HG02852 (cell line): Measurements from ENCODE around the gene SCN3A.

Experiments
- ATAC-seq: cut with Tn5 transposase; IDR thresholded peaks from one replicate; pipeline ENCODE4 v1.9.1; 2021; ENCODE audit warnings: mild to moderate bottlenecking, moderate library complexity; ENCODE audit not compliant: unreplicated experiment

Gene SCN3A

DNA sequence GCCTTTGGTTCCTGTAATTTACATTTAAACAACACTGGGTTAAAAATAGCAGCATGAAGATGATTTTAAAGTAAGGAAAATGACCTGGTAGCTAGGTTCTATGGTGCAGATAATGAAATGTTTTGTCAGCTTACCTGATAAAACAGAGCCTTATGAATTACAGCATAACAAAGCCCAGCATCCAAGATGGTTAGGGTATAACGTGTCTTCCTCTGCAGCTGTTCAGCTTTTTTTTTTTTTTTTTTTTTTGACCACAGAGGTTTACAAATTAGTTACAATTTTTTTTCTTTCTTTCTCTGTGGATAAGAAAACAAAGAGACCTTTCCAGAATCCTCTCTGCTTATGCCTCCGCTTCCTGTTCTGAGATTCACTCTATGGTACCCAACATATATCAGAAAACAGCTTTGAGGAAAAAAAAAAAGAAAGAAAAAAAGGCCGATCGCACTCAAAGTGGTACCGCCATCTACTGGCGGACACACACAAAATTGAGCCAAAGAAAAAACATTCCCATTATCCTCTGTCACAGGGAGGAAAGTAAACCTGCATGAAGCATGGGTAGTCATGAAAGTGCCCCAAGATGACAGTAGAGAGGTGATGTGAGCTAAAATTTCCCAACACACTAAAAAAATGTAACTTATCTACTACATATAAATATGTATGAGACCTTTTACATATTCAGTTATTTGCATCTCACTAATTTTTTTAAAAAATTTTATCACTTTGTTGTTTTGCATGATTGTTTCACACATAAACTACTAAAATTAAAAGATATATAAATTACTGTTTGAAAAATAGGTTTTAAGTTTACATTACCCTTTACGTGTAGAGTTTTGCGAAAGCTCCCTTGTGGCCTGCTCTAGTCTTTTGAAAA is at the start of gene SCN3A:
SCN3A (minus strand) TSS at position 362 of the 871 bp plus-strand sequence. CDS start 27,656 bp downstream, outside the sequence.
- peak; percentile 64 for ATAC-seq

- no peak for ATAC-seq
Measured at GRCh38 chr2:165253178-165253577, 49.3 kb upstream of the SCN3A start.

DNA sequence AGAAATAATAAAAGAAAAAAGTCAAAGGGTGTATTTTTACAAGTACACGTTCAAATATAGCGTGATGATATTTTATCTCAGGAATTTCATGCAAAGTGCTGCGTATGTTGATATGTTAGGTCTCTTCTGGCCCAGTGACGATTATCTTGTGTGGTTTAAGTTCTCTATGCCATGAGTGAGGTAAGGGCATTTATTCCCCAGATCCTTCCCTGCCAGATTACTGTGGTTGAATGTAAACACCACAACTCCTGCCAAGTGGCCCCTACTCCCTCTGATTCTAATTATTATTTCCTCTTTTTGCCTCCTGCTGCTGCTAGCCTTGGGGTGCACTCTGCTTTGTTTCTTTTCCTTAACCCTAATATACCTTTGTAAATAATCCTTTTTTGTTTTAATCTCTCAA is 47.5 kb upstream of the SCN3A start:
- no peak for ATAC-seq

DNA sequence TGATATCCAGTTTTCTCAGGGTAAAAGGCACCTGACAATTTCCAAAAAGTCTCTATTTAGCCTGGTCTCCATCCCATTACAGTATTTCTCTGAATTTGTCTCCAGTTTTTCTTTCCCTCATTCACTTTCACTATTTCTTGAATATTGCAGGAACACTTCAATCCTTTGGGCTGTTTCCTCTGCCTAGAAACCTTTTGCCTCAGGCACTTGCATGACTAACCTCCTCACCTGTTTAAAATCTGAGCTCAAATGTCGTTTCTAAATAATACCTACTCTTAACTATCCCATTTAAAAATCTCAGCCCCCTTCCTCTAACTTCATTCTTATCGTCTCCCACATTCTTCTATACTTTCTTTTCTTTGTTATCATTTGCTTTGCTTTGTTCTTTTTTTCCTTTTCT is 44.4 kb upstream of the SCN3A start:
- no peak for ATAC-seq

DNA sequence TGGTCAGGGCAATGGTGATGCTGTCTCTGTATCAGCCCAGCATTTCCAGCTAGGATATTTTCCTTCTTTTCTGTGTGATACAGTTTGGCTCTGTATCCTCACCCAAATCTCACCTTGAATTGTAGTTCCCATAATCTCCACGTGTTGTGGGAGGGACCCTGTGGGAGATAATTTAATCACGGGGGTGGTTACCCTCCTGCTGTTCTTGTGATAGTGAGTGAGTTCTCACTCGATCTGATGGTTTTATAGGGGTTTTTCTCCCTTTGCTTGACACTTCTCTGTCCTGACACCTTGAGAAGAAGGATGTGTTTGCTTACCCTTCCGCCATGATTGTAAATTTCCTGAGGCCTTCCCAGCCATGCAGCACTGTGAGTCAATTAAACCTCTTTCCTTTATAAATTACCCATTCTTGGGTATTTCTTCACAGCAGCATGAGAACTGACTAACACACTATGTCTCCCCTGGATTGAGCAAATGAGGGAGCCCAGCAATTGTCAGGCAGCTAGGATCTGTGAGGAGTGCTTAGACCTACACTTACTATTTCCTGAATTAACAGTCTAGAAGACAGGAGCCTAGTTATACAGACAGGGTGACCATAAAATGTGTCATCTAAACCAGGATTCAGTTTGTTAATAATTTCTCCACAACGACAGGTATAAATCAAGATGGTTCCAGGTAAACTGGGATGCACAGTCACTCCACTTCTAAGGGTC is 41.4 kb upstream of the SCN3A start:
- no peak for ATAC-seq

GRCh38 chr2:165240916-165241315 is 37.1 kb upstream of the SCN3A start:
- ATAC-seq, result no peak

DNA sequence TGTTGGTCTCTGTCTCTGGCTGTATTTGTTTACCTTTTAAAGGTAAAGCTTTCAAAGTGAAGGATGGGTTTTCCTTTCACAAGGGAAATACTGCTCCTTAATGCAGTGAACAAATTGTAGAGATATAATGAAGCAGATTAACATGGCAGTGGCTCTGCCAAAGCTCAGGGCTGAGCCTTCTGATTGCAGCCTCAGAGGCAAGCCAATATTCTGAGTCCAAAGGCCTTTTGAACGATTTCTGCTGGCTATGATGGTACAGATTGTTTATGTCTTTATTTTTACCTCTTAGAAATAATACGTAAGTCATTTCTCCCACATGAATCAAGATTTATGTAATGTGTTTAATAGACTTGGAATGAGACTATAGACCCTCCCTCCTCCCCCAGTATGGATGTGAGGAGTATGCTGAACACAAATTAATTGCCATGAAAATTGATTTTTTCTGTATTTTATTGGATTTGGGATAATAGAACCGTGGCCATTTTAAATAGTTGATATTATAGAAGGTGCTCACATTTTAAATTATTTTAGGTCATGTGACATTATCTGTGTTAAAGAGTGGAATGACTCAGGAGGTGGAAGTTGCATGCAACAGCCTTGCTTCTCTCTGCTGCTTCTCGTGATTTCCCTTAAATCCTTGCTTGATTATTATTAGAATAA is 36.1 kb upstream of the SCN3A start:
- no peak for ATAC-seq

- ATAC-seq, result no peak
Measured at GRCh38 chr2:165239230-165239629, 35.4 kb upstream of the SCN3A start, which contains the start of gene SCN2A. Gene SCN2A, plus strand, starts transcription at chr2:165239414. Its CDS starts 56,410 bp downstream, at chr2:165295824.

GRCh38 chr2:165238295-165238694 is 34.4 kb upstream of the SCN3A start:
- no peak for ATAC-seq

DNA sequence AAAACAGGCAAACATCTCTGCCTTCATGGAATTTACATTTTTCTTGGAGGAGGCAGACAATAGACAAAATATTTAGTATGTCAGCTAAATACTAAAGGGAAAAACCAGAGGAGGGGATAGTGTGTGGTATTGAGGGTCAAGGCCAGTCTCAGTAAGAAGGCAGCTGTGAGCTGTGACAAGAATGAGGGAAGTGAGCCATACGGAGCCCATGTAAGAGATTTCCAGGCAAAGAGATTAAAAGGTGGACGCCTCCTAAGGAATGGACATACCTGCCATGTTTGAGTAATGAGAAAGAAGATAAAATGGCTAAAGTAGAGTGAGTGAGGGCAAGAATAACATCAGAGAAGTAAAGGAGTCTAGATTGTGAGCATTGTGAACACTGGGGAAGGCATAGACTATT is 33.2 kb upstream of the SCN3A start:
- ATAC-seq, result no peak

DNA sequence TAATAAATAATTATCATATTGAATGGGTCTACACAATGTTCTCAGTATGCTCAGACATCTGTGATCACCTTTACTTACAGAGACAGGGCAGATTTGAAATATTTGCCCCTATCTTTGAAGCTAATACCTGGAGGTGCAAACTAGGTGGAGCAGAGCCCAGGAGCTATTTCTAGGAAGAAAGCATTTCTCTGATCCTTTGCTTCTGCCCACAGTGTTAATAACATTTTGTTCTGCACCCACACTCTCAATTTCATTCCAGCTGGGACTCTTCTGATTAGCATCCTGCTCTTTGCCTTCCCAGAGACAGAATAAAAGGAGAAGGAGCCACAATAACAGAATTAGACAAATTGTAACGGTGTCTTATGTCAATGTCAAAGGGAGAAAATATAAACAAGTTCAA is 23.7 kb upstream of the SCN3A start:
- ATAC-seq, result no peak

- ATAC-seq, result no peak
Measured at GRCh38 chr2:165224941-165225340, 21.1 kb upstream of the SCN3A start.

DNA sequence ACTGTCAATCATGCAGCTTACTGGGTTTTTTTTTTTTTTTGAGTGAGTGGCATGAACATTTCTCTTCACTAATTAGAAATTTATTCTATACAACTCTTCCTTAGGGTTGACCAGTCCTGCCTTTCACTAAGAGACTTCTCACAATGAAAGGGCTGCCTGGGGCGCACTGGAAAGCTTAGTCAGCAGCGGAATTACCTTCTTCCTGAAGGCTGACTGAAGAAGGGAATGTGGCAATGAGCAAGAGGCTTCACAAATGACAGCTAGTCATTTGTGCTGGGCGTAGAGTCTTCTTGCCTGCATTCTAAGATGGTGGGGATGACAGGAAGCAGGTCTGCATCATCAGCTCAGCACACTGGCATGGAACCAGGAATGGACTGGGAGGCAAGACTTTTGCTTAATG is 15.6 kb upstream of the SCN3A start:
- ATAC-seq, result no peak

DNA sequence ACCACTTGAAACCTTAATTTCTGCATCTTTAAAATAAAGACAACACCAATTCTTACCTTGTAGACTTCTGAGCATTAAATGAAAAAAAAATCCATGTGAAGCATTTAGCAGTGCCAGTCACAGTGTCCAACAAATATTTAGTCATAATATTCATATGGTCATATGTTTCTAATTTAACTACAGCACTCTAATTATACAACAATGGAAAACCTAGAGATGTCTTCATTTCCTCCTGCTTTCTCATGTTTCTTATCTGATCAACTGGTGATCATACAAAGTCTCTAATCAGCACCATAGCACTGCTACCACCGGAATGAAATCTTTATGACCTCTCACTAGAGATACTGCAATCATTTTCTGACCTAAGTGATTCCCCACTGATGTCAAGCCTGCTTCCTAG is 10.2 kb upstream of the SCN3A start:
- ATAC-seq, result no peak

DNA sequence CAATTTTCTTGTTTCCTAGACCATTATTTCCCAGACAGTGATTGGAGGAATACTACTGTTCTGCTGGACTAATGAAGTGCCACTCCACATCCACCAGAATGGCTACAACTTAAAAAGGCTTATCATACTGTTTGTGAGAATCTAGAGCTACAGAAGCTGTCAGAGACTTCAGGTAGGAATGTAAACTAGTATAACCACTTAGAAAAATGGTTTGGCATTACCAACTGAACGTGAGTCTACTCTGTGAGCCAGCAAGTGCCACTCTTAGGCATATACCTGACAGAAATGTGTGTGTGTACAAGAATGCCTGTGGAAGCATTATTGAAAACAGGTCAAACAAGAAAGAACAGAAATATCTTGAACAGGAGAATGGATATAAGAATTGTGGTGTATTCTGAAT is 4.2 kb upstream of the SCN3A start:
- no peak for ATAC-seq

- ATAC-seq, result no peak
Measured at GRCh38 chr2:165205865-165206264, 2.0 kb upstream of the SCN3A start.

DNA sequence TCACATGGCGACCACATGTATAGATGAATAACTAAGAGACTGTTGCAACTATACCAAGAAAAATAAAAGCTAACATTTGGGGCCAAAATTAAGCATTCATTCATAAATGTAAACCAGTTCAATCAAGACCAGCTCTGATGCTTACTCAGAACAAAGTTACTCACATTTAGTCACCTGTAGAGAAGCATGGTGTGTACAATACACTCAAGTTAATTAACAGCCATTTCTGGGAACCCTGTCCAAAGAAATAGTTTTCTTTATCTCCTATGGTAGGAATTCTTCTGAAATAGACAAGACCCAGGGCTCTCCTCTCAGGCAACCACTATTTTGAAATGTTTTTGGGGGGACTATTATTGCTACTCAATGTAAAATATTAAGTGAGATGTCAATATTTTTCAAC is 1.6 kb downstream of the SCN3A start:
- ATAC-seq, result no peak

DNA sequence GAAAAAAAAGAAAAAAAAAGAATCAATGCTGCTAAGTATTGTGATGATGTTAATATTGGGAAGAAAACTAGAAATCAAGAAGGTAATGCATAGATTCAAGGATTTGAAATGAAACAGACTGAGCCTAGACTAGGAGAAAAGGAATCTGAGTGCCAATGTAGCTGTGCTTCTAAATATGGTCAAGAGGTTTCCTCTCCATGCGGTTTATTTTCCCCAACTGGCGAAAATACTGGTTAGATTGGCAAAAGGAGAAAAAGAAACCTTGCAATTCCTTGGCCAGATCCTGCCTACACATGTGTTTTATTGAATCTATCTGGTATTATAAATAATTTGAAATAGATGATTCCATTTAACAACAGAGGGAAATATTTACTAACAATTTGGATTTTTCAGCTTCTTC is 5.7 kb downstream of the SCN3A start:
- no peak for ATAC-seq

DNA sequence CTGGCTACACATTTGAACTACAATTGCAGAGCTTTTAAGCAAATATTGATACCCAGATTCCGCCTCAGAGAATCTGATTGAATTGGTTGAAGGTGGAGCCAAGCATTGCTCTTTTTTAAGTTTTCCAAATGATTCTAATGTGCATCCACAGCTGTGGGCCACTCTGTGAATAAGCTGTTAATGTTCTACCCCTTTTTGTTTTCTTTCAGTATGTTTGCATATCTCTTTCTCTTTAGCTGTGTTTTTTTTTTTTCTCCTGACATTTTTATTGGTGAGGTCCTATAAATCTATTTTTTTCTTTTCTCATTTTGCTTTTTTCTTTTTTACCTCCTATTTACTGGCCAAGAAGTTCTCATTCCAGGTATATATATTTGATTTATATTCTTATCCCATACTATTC is 6.5 kb downstream of the SCN3A start:
- no peak for ATAC-seq

GRCh38 chr2:165196411-165196810 is 7.4 kb downstream of the SCN3A start:
- ATAC-seq, result no peak

GRCh38 chr2:165193178-165193777 is 10.6 kb downstream of the SCN3A start:
- ATAC-seq, result peak; percentile 98
